Measurements from ENCODE around the gene TCN2. TPM values are rescaled to one million over a fixed set of nuclear protein-coding genes. Genes with fewer than 3 reads are reported as not detected.

TCN2 gene
- total and polyA plus RNA-seq, 7 donors, result 8.4 to 45.7 (median 24.9) TPM

- no peak for DNase-seq
- Histone ChIP-seq H3K27ac (peak overlapping the region; percentile 93 to 98 (median 97)), H3K36me3 (no peaks in the 10 kb centered on the region), H3K9me3 (no peaks in the 10 kb centered on the region), H3K4me3 (peak overlapping the region; percentile 53 to 76 (median 61)), H3K27me3 (no peaks in the 10 kb centered on the region), H3K4me1 (peaks cover 0 to 48% (median 34%) of the 10 kb centered on the region in 4 donors)
- intact Hi-C loops (cut with DNase I), result loop anchor here (1.0 kb wide), 1 partner anchor 31 kb away; the partner anchor contains the start of gene DUSP18
- WGBS, 2 donors, result 11 to 56% methylated on average over 45 of the region's 45 CpGs
- no peak for TF ChIP-seq EP300 (IDR thresholded peaks at IDR 0.05)
- TF ChIP-seq POLR2AphosphoS5 (IDR thresholded peaks at IDR 0.05), result no peak
- no peak for TF ChIP-seq CTCF (IDR thresholded peaks at IDR 0.05)
- no peak for TF ChIP-seq POLR2A (IDR thresholded peaks at IDR 0.05)
Measured at GRCh38 chr22:30636226-30637077, 29.5 kb downstream of the TCN2 start.

- Histone ChIP-seq H3K4me3 (peak overlapping the region in 2 of 4 donors; percentile 63 to 76), H3K4me1 (peaks cover 0 to 48% (median 34%) of the 10 kb centered on the region in 4 donors), H3K36me3 (no peaks in the 10 kb centered on the region), H3K27ac (no peak overlapping the region), H3K9me3 (no peaks in the 10 kb centered on the region), H3K27me3 (no peaks in the 10 kb centered on the region)
- TF ChIP-seq EP300 (IDR thresholded peaks at IDR 0.05) (no peak), CTCF (IDR thresholded peaks at IDR 0.05) (no peak), POLR2AphosphoS5 (IDR thresholded peaks at IDR 0.05) (no peak), POLR2A (IDR thresholded peaks at IDR 0.05) (no peak)
- intact Hi-C loops (cut with DNase I), result no loop called here
- DNase-seq, result no peak
- 54 to 81% methylated on average over 1 of the region's 1 CpG for WGBS, 2 donors
Measured at GRCh38 chr22:30637701-30638114, 30.7 kb downstream of the TCN2 start.

GRCh38 chr22:30640361-30640760 lies 33.4 kb downstream of the TCN2 start:
- H3K9me3 ChIP-seq, result no peaks in the 10 kb centered on the region
- peaks cover 0 to 43% (median 25%) of the 10 kb centered on the region in 4 donors for H3K4me1 ChIP-seq
- intact Hi-C loops (cut with DNase I), result no loop called here
- TF ChIP-seq CTCF (IDR thresholded peaks at IDR 0.05) (no peak), POLR2A (IDR thresholded peaks at IDR 0.05) (no peak), EP300 (IDR thresholded peaks at IDR 0.05) (no peak), POLR2AphosphoS5 (IDR thresholded peaks at IDR 0.05) (no peak)
- H3K27ac ChIP-seq, result no peak overlapping the region
- H3K27me3 ChIP-seq, result no peaks in the 10 kb centered on the region
- H3K4me3 ChIP-seq, result no peak overlapping the region
- DNase-seq, result no peak
- WGBS, 2 donors, result 95 to 97% methylated on average over 4 of the region's 4 CpGs
- no peaks in the 10 kb centered on the region for H3K36me3 ChIP-seq

DNA sequence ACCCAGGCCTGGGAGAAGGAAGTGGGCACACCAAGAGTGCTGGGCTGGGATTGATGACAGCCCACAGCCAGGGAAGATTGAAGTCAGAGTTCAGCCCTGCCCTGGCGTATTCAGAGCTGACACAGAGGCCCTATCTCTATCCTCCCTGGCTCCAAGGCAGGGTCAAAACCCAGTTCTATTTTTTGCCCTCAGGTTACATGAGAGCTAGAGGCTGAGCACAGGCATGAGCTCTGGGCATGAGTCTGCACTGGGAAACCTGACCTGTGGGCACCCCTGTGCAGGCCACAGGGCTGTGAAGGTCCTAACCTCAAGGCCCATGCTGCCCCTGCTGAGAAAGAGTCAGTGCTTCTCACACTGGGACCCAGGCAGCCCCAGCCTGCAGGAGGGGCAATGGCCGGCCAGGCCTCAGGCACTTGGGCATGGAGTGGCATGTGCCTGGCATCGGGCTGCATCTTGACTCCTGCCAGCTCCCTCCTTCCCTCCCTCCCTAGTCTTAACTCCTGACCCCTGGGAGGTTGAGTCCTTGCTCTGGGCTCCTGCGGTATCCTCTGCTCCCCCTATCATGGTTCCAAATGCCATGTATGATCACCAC lies 34.0 kb downstream of the TCN2 start:
- intact Hi-C loops (cut with DNase I), result no loop called here
- 86 to 93% methylated on average over 4 of the region's 4 CpGs for WGBS, 2 donors
- H3K27me3 ChIP-seq, result no peaks in the 10 kb centered on the region
- no peaks in the 10 kb centered on the region for H3K36me3 ChIP-seq
- no peaks in the 10 kb centered on the region for H3K9me3 ChIP-seq
- H3K4me3 ChIP-seq, result no peak overlapping the region
- no peak for DNase-seq
- TF ChIP-seq POLR2AphosphoS5 (IDR thresholded peaks at IDR 0.05) (no peak), POLR2A (IDR thresholded peaks at IDR 0.05) (no peak), CTCF (IDR thresholded peaks at IDR 0.05) (no peak), EP300 (IDR thresholded peaks at IDR 0.05) (no peak)
- peaks cover 0 to 42% (median 23%) of the 10 kb centered on the region in 4 donors for H3K4me1 ChIP-seq
- no peak overlapping the region for H3K27ac ChIP-seq

Measured in sigmoid colon (tissue), 7 donors.